ENCODE measurements around the gene ENTPD3. TPM values are rescaled to one million over a fixed set of nuclear protein-coding genes. Genes with fewer than 3 reads are reported as not detected.

Gene ENTPD3
- total RNA-seq, 2 donors from 2014 or later, result 0.12 to 0.59 TPM

DNA sequence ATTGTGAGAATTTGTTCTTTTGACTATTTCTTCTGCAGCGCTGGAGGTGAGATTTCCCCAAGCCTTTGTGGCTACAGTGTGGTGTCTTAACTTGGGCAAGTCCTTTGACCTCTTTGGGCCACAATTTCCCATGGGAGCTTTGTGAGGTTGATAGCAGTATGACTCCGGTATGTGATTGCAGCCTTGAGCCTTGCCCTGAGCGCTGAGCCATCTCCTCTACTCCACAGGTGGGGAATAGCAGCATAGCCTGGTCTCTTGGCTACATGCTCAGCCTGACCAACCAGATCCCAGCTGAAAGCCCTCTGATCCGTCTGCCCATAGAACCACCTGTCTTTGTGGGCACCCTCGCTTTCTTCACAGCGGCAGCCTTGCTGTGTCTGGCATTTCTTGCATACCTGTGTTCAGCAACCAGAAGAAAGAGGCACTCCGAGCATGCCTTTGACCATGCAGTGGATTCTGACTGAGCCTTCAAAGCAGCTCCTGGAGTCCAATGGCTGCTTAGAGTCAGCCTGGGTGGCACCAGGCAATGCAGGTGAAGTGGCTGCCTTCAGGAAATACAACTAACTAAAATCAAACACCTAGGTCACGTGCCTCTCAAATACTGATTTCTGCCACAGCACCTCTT lies 40.2 kb downstream of the ENTPD3 start:
- Histone ChIP-seq H3K9me3 (no peaks in the 10 kb centered on the region), H3K27me3 (no peaks in the 10 kb centered on the region), H3K36me3 (no peaks in the 10 kb centered on the region), H3K4me1 (no peaks in the 10 kb centered on the region), H3K4me3 (no peak overlapping the region), H3K27ac (no peak overlapping the region)
- DNase-seq (ENCODE audit: low spot score), result no peak
- TF ChIP-seq CTCF (IDR thresholded peaks at IDR 0.05), result no peak

GRCh38 chr3:40432793-40433192 lies 45.8 kb downstream of the ENTPD3 start:
- Histone ChIP-seq H3K36me3 (no peaks in the 10 kb centered on the region), H3K9me3 (no peaks in the 10 kb centered on the region), H3K27ac (no peak overlapping the region), H3K4me3 (no peak overlapping the region), H3K27me3 (no peaks in the 10 kb centered on the region), H3K4me1 (no peaks in the 10 kb centered on the region)
- TF ChIP-seq CTCF (IDR thresholded peaks at IDR 0.05), result no peak
- no peak for DNase-seq (ENCODE audit: low spot score)

DNA sequence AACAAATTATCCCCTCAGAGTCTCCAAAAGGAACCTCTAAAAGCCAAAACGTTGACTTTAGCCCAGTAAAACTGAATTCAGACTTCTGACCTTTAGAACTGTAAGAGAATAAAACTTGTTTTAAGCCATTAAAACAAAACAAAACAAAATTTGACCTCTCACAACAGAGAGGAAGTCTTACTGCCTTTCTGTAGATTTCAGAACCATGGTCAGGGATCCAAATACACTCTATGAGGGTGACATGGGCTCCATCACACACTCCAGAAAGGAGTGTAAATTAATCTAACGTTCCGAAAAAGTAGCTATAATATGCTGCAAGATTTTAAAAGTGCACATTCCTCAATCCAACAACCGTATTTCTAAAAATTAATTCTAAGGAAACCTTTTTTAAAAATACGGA lies 50.9 kb downstream of the ENTPD3 start:
- H3K9me3 ChIP-seq, result no peaks in the 10 kb centered on the region
- H3K27ac ChIP-seq, result no peak overlapping the region
- H3K27me3 ChIP-seq, result no peaks in the 10 kb centered on the region
- no peak for TF ChIP-seq CTCF (IDR thresholded peaks at IDR 0.05)
- H3K36me3 ChIP-seq, result no peaks in the 10 kb centered on the region
- no peaks in the 10 kb centered on the region for H3K4me1 ChIP-seq
- DNase-seq (ENCODE audit: low spot score), result no peak
- no peak overlapping the region for H3K4me3 ChIP-seq

GRCh38 chr3:40445062-40445461 lies 58.1 kb downstream of the ENTPD3 start:
- peaks cover 0 to 4% of the 10 kb centered on the region in 2 donors for H3K4me1 ChIP-seq
- H3K9me3 ChIP-seq, result no peaks in the 10 kb centered on the region
- DNase-seq (ENCODE audit: low spot score), result no peak
- H3K27ac ChIP-seq, result no peak overlapping the region
- H3K27me3 ChIP-seq, result no peaks in the 10 kb centered on the region
- no peaks in the 10 kb centered on the region for H3K36me3 ChIP-seq
- TF ChIP-seq CTCF (IDR thresholded peaks at IDR 0.05), result no peak
- no peak overlapping the region for H3K4me3 ChIP-seq

DNA sequence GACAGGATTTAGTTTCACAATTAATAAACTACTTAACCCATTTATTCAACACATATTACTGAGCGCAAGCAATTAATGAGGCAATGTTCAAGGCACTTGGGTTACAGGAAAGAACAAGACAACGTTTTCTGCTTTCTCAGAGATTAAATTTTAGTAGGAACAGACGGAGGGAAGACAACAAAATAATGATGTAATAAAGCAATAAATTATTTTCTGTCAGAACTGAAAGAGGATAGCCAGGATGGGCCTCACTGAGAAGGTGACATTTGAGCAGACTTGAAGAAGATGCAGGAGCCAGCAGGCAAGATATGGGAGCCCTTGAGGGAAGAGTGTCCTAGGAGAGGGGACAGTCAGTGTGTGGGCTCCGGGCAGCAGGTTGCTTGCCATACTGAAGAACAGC lies 58.9 kb downstream of the ENTPD3 start:
- no peak overlapping the region for H3K4me3 ChIP-seq
- peaks cover 0 to 6% of the 10 kb centered on the region in 2 donors for H3K4me1 ChIP-seq
- H3K27ac ChIP-seq, result no peak overlapping the region
- H3K9me3 ChIP-seq, result no peaks in the 10 kb centered on the region
- no peaks in the 10 kb centered on the region for H3K27me3 ChIP-seq
- DNase-seq (ENCODE audit: low spot score), result no peak
- H3K36me3 ChIP-seq, result no peaks in the 10 kb centered on the region
- no peak for TF ChIP-seq CTCF (IDR thresholded peaks at IDR 0.05)

DNA sequence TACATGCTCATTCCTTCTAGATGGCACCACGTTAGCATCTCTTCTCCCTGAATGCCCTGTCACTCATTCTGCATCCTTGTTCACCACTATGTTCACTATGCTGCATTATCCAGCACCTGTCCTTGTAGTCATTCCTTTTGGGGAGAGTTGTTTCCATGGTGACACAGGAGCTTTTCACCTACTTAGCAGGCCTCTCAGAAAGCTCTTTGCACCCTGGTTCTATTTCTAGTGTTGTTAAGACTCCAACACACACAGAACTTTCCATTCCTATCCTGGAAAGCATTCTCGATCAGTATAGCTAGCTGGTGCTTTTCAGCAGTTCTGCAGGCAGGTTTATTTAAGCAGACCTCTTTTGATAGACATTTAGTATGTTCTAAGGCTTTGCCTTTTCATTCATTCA lies 63.5 kb downstream of the ENTPD3 start:
- H3K27me3 ChIP-seq, result no peaks in the 10 kb centered on the region
- H3K4me1 ChIP-seq, result peaks cover 0 to 28% of the 10 kb centered on the region in 2 donors
- H3K9me3 ChIP-seq, result no peaks in the 10 kb centered on the region
- no peak overlapping the region for H3K27ac ChIP-seq
- TF ChIP-seq CTCF (IDR thresholded peaks at IDR 0.05), result no peak
- H3K4me3 ChIP-seq, result no peak overlapping the region
- no peaks in the 10 kb centered on the region for H3K36me3 ChIP-seq
- no peak for DNase-seq (ENCODE audit: low spot score)
